Ramos (cell line): ENCODE data around the gene APOA5.
"Not testable (repeated sequence)": the region's sequence is repeated elsewhere in the genome, so short reads cannot be mapped to it uniquely, and the experiment has no call there.

Source experiments
- in situ Hi-C: fragments of 300-500 bp; cut with MboI; formaldehyde crosslinking; loops from one replicate; pipeline ENCODE4 v1.14.3; 2022; ENCODE audit warnings: low sequenced_read_pairs; ENCODE audit not compliant: unreplicated experiment

APOA5 gene

GRCh38 chr11:116791813-116792143 lies at the start of gene APOA5:
Gene APOA5 (minus strand): TSS chr11:116791879. CDS start chr11:116791860, 19 bp downstream.
- in situ Hi-C loops, result loop anchor here (5.0 kb wide), 1 partner anchor 316 kb away; no protein-coding TSS in a partner anchor

- in situ Hi-C loops, result no loop called here
Observed at GRCh38 chr11:116840746-116841296, 49.1 kb upstream of the APOA5 start.

- in situ Hi-C loops, result no loop called here
Observed at GRCh38 chr11:116840224-116840745, 48.6 kb upstream of the APOA5 start.

- in situ Hi-C loops, result no loop called here
Observed at GRCh38 chr11:116838321-116839084, 46.8 kb upstream of the APOA5 start.

- in situ Hi-C loops, result no loop called here
Observed at GRCh38 chr11:116837231-116838091, 45.8 kb upstream of the APOA5 start, which contains the start of gene APOA1. Gene APOA1 (minus strand): TSS chr11:116837622. CDS start chr11:116837387, 235 bp downstream.

GRCh38 chr11:116836632-116836991 lies 44.9 kb upstream of the APOA5 start:
- in situ Hi-C loops, result no loop called here

- in situ Hi-C loops, result no loop called here
Observed at GRCh38 chr11:116835791-116836631, 44.3 kb upstream of the APOA5 start.

GRCh38 chr11:116835042-116835772 lies 43.5 kb upstream of the APOA5 start:
- in situ Hi-C loops, result no loop called here

GRCh38 chr11:116834535-116835041 lies 42.9 kb upstream of the APOA5 start:
- in situ Hi-C loops, result not testable (repeated sequence)

GRCh38 chr11:116833816-116834534 lies 42.3 kb upstream of the APOA5 start:
- in situ Hi-C loops, result no loop called here

GRCh38 chr11:116833491-116833815 lies 41.8 kb upstream of the APOA5 start:
- in situ Hi-C loops, result no loop called here

GRCh38 chr11:116832350-116833290 lies 40.9 kb upstream of the APOA5 start:
- in situ Hi-C loops, result no loop called here

GRCh38 chr11:116831790-116832349 lies 40.2 kb upstream of the APOA5 start:
- in situ Hi-C loops, result no loop called here

GRCh38 chr11:116830184-116830912 lies 38.7 kb upstream of the APOA5 start:
- in situ Hi-C loops, result no loop called here

- in situ Hi-C loops, result no loop called here
Observed at GRCh38 chr11:116829525-116830183, 38.0 kb upstream of the APOA5 start, which contains the start of gene APOC3. Gene APOC3 (plus strand): TSS chr11:116829907. CDS start chr11:116830583, 676 bp downstream.
